SU-DHL-6 (cell line): ENCODE data around the gene GMDS.

Experiments used
- H2AFZ ChIP-seq: fragments of 200-600 bp; sonication (generic); 2 replicates; pipeline ENCODE4 v1.6.1; 2014; ENCODE audit warnings: low read depth, mild to moderate bottlenecking, moderate library complexity, mixed read lengths, antibody characterized with exemption, low read length; ENCODE audit not compliant: severe bottlenecking
- H3F3A ChIP-seq: fragments of 200-600 bp; shearing (Covaris generic); 2 replicates; pipeline ENCODE4 v1.6.0; 2016; ENCODE audit warnings: antibody characterized with exemption, mild to moderate bottlenecking; ENCODE audit not compliant: insufficient read depth
- H3K27ac ChIP-seq: fragments of 200-600 bp; sonication (generic); 2 replicates; pipeline ENCODE4 v1.5.1; 2016; ENCODE audit warnings: low read depth, mild to moderate bottlenecking, low read length, moderate library complexity, mixed read lengths
- H3K27me3 ChIP-seq: fragments of 200-600 bp; sonication (generic), shearing (Covaris generic); 2 replicates; pipeline ENCODE4 v1.6.0; 2014; ENCODE audit warnings: mild to moderate bottlenecking, low read length
- H3K36me3 ChIP-seq: fragments of 200-600 bp; sonication (generic); 2 replicates; pipeline ENCODE4 v1.6.1; 2014; ENCODE audit warnings: mild to moderate bottlenecking, low read length, mixed read lengths
- H3K4me2 ChIP-seq: fragments of 300-600, 200-600 bp; shearing (Covaris generic), sonication (generic); 2 replicates; pipeline ENCODE4 v1.6.0; 2014; ENCODE audit warnings: low read length, low read depth, mild to moderate bottlenecking; ENCODE audit not compliant: poor library complexity, severe bottlenecking
- H3K4me3 ChIP-seq: fragments of 200-600 bp; sonication (generic); 2 replicates; pipeline ENCODE4 v1.5.1; 2014; ENCODE audit warnings: antibody characterized with exemption, low read length, mild to moderate bottlenecking, mixed read lengths; ENCODE audit not compliant: insufficient read depth, poor library complexity, severe bottlenecking
- H3K79me2 ChIP-seq: fragments of 200-600 bp; sonication (generic); 2 replicates; pipeline ENCODE4 v1.6.1; 2014; ENCODE audit warnings: mild to moderate bottlenecking, low read length, moderate library complexity; ENCODE audit not compliant: insufficient read depth
- H3K9ac ChIP-seq: fragments of 200-600 bp; sonication (generic); 2 replicates; pipeline ENCODE4 v1.7.0; 2014; ENCODE audit warnings: mild to moderate bottlenecking, low read length
- H3K9me2 ChIP-seq: fragments of 200-600 bp; sonication (generic); replicated peaks from 2 replicates; pipeline ENCODE4 v1.6.1; 2014; ENCODE audit warnings: low read length; ENCODE audit not compliant: insufficient read depth
- H3K9me3 ChIP-seq: fragments of 200-600 bp; sonication (generic); 2 replicates; pipeline ENCODE4 v1.6.1; 2014; ENCODE audit warnings: low read length, mixed read lengths; ENCODE audit not compliant: insufficient read depth
- H4K20me1 ChIP-seq: fragments of 200-600 bp; sonication (generic); 2 replicates; pipeline ENCODE4 v1.6.1; 2014; ENCODE audit warnings: low read depth, mild to moderate bottlenecking, antibody characterized with exemption, low read length, moderate library complexity, mixed read lengths
- CTCF ChIP-seq: fragments of 200-600 bp; sonication (generic); IDR thresholded peaks from one replicate; pipeline ENCODE4 v1.5.1; 2017; ENCODE audit warnings: antibody characterized with exemption, mild to moderate bottlenecking, low read length, moderate library complexity; ENCODE audit not compliant: insufficient read depth, poor library complexity, severe bottlenecking
- EZH2phosphoT487 ChIP-seq: fragments of 200-600 bp; sonication (generic), shearing (Covaris generic); conservative IDR thresholded peaks from 2 replicates; pipeline ENCODE4 v1.6.1; 2018; ENCODE audit warnings: mild to moderate bottlenecking, antibody characterized with exemption, low read length, moderate library complexity, mixed read lengths

GMDS gene

DNA sequence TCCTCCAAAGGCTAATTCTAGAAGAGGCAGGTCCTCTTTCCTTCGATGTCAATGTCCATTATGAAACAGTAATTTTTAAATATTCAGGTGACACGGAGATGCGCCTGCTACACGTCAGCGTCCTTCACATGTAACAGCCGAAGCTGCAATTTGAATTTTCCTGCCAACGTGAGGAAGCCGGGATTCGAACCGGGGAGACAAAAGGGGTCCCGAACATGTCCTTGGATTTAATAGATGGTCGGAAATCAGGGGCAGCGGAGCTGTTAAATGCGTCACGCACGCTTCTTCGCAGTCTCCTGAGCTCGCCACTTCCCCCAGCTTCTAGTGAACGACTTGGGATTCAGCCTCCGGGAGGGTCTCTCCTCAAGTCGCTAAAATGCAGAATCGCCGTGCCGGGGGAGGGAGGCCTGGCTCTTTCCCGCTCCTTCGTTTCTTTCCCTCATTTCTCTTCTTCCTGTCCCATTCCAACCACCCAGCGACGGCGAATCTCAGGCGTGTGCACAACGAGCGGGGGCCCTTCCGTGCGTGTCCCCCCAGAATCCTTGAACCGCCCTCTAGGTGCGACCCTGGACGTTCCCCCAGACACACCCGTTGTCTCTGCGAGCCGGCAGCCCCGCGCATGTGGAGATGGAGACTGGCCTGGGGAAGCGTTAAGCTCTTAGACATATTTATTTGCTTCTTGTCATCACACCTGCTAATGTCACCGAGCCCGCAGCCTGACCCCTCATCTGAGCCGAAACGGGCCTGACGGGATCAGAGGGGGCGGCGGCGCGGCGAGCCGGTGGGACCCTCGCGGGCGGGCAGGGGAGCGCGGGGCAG, 637.0 kb downstream of the GMDS start:
- Histone ChIP-seq H3K79me2 (no peaks in the 10 kb centered on the region), H3K4me2 (peak overlapping the region; percentile 63), H4K20me1 (no peaks in the 10 kb centered on the region), H3K9me2 (no peaks in the 10 kb centered on the region), H3K27ac (no peak overlapping the region), H3K27me3 (no peaks in the 10 kb centered on the region), H3K4me3 (no peak overlapping the region), H3F3A (peaks cover 16% of the 10 kb centered on the region), H3K9ac (no peak overlapping the region), H3K36me3 (no peaks in the 10 kb centered on the region), H2AFZ (no peak overlapping the region), H3K9me3 (no peaks in the 10 kb centered on the region)
- TF ChIP-seq EZH2phosphoT487 (no peak), CTCF (no peak)

- no peak overlapping the region for H3K27ac ChIP-seq
- H3K4me2 ChIP-seq, result no peak overlapping the region
- no peak overlapping the region for H3K4me3 ChIP-seq
- no peaks in the 10 kb centered on the region for H3K9me2 ChIP-seq
- TF ChIP-seq CTCF, result no peak
- TF ChIP-seq EZH2phosphoT487, result no peak
- H2AFZ ChIP-seq, result no peak overlapping the region
- H3F3A ChIP-seq, result peaks cover 9% of the 10 kb centered on the region; the same call in 1 of the 2 replicates
- H3K36me3 ChIP-seq, result no peaks in the 10 kb centered on the region
- no peaks in the 10 kb centered on the region for H3K9me3 ChIP-seq
- no peaks in the 10 kb centered on the region for H3K27me3 ChIP-seq
- H4K20me1 ChIP-seq, result no peaks in the 10 kb centered on the region
- H3K79me2 ChIP-seq, result no peaks in the 10 kb centered on the region
- H3K9ac ChIP-seq, result no peak overlapping the region
Observed at GRCh38 chr6:1607516-1608221, 637.7 kb downstream of the GMDS start.

- H3K36me3 ChIP-seq, result no peaks in the 10 kb centered on the region
- no peaks in the 10 kb centered on the region for H3K9me2 ChIP-seq
- H3K27ac ChIP-seq, result no peak overlapping the region
- H3K4me2 ChIP-seq, result no peak overlapping the region
- no peaks in the 10 kb centered on the region for H4K20me1 ChIP-seq
- peaks cover 2% of the 10 kb centered on the region; the same call in 1 of the 2 replicates for H3F3A ChIP-seq
- H3K4me3 ChIP-seq, result no peak overlapping the region
- no peak overlapping the region for H2AFZ ChIP-seq
- TF ChIP-seq EZH2phosphoT487 (0 out of 2 replicates have a peak, but pooled peaks have one; percentile 2), CTCF (no peak)
- H3K9me3 ChIP-seq, result no peaks in the 10 kb centered on the region
- no peaks in the 10 kb centered on the region for H3K79me2 ChIP-seq
- no peak overlapping the region for H3K9ac ChIP-seq
- no peaks in the 10 kb centered on the region for H3K27me3 ChIP-seq
Observed at GRCh38 chr6:1606780-1607515, 638.5 kb downstream of the GMDS start.
